HFFc6 (cell line): Measurements from ENCODE around the gene PCYT2. TPM values are rescaled to one million over a fixed set of nuclear protein-coding genes. Genes with fewer than 3 reads are reported as not detected.
A peak's percentile ranks its signal among the peaks of the same experiment; 100 is the strongest.

Experiments used
- DNase-seq: peaks from one replicate; pipeline ENCODE4 v3.0.0-alpha.2; 2018
- H3K27ac Mint-ChIP-seq: 2 replicates; pipeline ENCODE4 v1.8.0; 2020; ENCODE audit warnings: mild to moderate bottlenecking, mixed read lengths
- H3K27me3 Mint-ChIP-seq: 2 replicates; pipeline ENCODE4 v1.8.0; 2021; ENCODE audit warnings: mild to moderate bottlenecking, moderate library complexity, mixed read lengths; ENCODE audit not compliant: insufficient read depth
- H3K36me3 Mint-ChIP-seq: 2 replicates; pipeline ENCODE4 v1.8.0; 2021; ENCODE audit warnings: low read depth, mixed read lengths
- H3K4me1 Mint-ChIP-seq: 2 replicates; pipeline ENCODE4 v1.8.0; 2020; ENCODE audit warnings: low read depth, mixed read lengths
- H3K4me3 Mint-ChIP-seq: 2 replicates; pipeline ENCODE4 v1.8.0; 2020; ENCODE audit warnings: mild to moderate bottlenecking, moderate library complexity, mixed read lengths
- H3K9me3 Mint-ChIP-seq: 2 replicates; pipeline ENCODE4 v1.8.0; 2020; ENCODE audit warnings: mild to moderate bottlenecking, mixed read lengths
- CTCF ChIP-seq: fragments of 200-600 bp; sonication (generic); IDR thresholded peaks from 2 replicates; pipeline ENCODE4 v1.5.0; 2021; ENCODE audit warnings: antibody characterized with exemption, mild to moderate bottlenecking
- total RNA-seq, 6 experiments: library from RNA; stranded (reverse); fragmentation: NEBNext Ultra II Directional; extraction: Animal tissue kit (Norgen Biotek cat#: 25700); gene quantifications; 2 replicates in 1 of 6; 3 replicates in 5 of 6; pipeline ENCODE4 v1.2.3, GENCODE V29; 2021

PCYT2 gene
- total RNA-seq, 6 experiments from 2014 or later = 33.2 to 45.8 (median 35.8) TPM

DNA sequence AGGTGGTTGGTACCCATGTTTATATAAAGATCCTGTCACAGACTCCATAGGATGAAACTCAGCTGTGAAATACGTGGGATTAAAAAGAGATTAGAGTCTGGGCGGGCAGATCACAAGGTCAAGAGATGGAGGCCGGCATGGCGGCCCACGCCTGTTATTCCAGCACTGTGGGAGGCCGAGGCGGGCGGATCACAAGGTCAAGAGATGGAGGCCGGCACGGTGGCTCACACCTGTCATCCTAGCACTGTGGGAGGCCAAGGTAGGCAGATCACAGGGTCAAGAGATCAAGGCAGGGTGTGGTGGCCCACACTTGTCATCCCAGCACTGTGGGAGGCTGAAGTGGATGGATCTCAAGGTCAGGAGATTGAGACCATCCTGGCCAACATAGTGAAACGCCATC is 15.8 kb downstream of the PCYT2 start:
- Mint-ChIP-seq H3K27me3 (peaks cover 3% of the 10 kb centered on the region; the same call in 1 of the 2 replicates), H3K4me3 (no peak overlapping the region), H3K27ac (no peak overlapping the region), H3K9me3 (no peaks in the 10 kb centered on the region), H3K4me1 (peaks cover 26% of the 10 kb centered on the region), H3K36me3 (peaks cover 13% of the 10 kb centered on the region)
- DNase-seq = no peak
- TF ChIP-seq CTCF = no peak

GRCh38 chr17:81891303-81891552 is 20.0 kb downstream of the PCYT2 start:
- H3K27me3 Mint-ChIP-seq = no peaks in the 10 kb centered on the region; the same call in 1 of the 2 replicates
- H3K4me1 Mint-ChIP-seq = peaks cover 26% of the 10 kb centered on the region
- no peaks in the 10 kb centered on the region for H3K9me3 Mint-ChIP-seq
- no peak for DNase-seq
- no peak for TF ChIP-seq CTCF
- H3K4me3 Mint-ChIP-seq = peak overlapping the region; percentile 90
- H3K36me3 Mint-ChIP-seq = peaks cover 29% of the 10 kb centered on the region
- peak overlapping the region; percentile 95 for H3K27ac Mint-ChIP-seq

GRCh38 chr17:81890447-81891302 is 20.5 kb downstream of the PCYT2 start:
- TF ChIP-seq CTCF = no peak
- H3K9me3 Mint-ChIP-seq = no peaks in the 10 kb centered on the region
- peak overlapping the region; percentile 89 for H3K27ac Mint-ChIP-seq
- H3K4me1 Mint-ChIP-seq = peaks cover 32% of the 10 kb centered on the region
- H3K36me3 Mint-ChIP-seq = peaks cover 33% of the 10 kb centered on the region
- H3K27me3 Mint-ChIP-seq = peaks cover 4% of the 10 kb centered on the region
- no peak for DNase-seq
- H3K4me3 Mint-ChIP-seq = peak overlapping the region; percentile 91

GRCh38 chr17:81889602-81890001 is 21.6 kb downstream of the PCYT2 start:
- Mint-ChIP-seq H3K27ac (peak overlapping the region; percentile 89), H3K9me3 (no peaks in the 10 kb centered on the region), H3K27me3 (peaks cover 4% of the 10 kb centered on the region), H3K36me3 (peaks cover 41% of the 10 kb centered on the region), H3K4me3 (peak overlapping the region; percentile 91), H3K4me1 (peaks cover 37% of the 10 kb centered on the region)
- DNase-seq = no peak
- TF ChIP-seq CTCF = no peak

DNA sequence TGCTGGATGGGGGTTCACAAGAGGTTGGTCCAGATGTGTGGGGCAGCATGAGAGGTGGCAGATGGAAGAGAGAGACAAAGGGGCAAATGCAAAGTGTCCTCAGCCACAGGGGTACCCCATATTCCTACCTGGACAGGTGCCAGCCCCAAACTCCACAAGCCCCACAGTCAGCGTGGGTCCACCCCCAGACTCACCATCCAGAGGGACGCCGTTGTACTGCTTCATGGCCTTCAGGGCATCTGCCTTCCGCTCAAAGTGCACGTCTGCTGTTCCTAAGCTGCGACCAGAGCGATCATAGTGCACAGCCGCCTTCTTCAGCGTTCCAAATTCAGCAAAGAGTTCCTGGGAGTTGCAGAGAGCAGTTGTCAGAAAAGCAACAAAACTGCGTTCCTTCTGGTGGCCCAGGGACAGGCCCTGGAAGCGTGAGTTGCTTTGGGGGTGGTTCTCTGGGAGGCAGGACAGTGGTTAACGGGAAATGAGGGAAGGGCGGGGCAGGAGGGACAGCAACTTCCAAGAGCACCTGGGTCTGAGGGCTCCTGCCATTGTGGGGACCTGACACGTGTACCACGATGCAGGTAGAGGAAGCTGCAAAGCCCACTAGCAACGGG is 22.1 kb downstream of the PCYT2 start:
- no peak for DNase-seq
- Mint-ChIP-seq H3K9me3 (no peaks in the 10 kb centered on the region), H3K4me3 (peak overlapping the region; percentile 39), H3K36me3 (peaks cover 46% of the 10 kb centered on the region), H3K27me3 (peaks cover 4% of the 10 kb centered on the region), H3K4me1 (peaks cover 37% of the 10 kb centered on the region), H3K27ac (peak overlapping the region; percentile 51)
- TF ChIP-seq CTCF = no peak
